ENCODE data around the gene TEPSIN. TPM values are rescaled to one million over a fixed set of nuclear protein-coding genes. Genes with fewer than 3 reads are reported as not detected.

Gene TEPSIN
- total RNA-seq, 4 donors from 2014 or later, result 15.5 to 32.9 (median 24.3) TPM

GRCh38 chr17:81210466-81210865, 28.4 kb downstream of the TEPSIN start:
- in situ Hi-C loops (cut with MboI; ENCODE audit: low sequenced_read_pairs in 4 of 4), result no loop called here
- Histone ChIP-seq H3K27me3 (no peaks in the 10 kb centered on the region), H3K9me3 (no peaks in the 10 kb centered on the region), H3K36me3 (no peaks in the 10 kb centered on the region), H3K27ac (no peak overlapping the region), H3K4me3 (no peak overlapping the region), H3K4me1 (no peaks in the 10 kb centered on the region)
- no peak for ATAC-seq
- intact Hi-C loops (cut with DNase I; ENCODE audit: low total_unique reads), result no loop called here
- no peak for TF ChIP-seq POLR2A (IDR thresholded peaks at IDR 0.05)
- TF ChIP-seq, protein P1, sequence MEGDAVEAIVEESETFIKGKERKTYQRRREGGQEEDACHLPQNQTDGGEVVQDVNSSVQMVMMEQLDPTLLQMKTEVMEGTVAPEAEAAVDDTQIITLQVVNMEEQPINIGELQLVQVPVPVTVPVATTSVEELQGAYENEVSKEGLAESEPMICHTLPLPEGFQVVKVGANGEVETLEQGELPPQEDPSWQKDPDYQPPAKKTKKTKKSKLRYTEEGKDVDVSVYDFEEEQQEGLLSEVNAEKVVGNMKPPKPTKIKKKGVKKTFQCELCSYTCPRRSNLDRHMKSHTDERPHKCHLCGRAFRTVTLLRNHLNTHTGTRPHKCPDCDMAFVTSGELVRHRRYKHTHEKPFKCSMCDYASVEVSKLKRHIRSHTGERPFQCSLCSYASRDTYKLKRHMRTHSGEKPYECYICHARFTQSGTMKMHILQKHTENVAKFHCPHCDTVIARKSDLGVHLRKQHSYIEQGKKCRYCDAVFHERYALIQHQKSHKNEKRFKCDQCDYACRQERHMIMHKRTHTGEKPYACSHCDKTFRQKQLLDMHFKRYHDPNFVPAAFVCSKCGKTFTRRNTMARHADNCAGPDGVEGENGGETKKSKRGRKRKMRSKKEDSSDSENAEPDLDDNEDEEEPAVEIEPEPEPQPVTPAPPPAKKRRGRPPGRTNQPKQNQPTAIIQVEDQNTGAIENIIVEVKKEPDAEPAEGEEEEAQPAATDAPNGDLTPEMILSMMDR (IDR thresholded peaks at IDR 0.05 in 4 of 5, conservative IDR thresholded peaks at IDR 0.05 in 1 of 5), result no peak
- no peak for DNase-seq

- intact Hi-C loops (cut with DNase I; ENCODE audit: low total_unique reads), result no loop called here
- no peak for TF ChIP-seq POLR2A (IDR thresholded peaks at IDR 0.05)
- TF ChIP-seq, protein P1 (IDR thresholded peaks at IDR 0.05 in 4 of 5, conservative IDR thresholded peaks at IDR 0.05 in 1 of 5), result no peak
Measured at GRCh38 chr17:81209141-81209540, 29.7 kb downstream of the TEPSIN start.

DNA sequence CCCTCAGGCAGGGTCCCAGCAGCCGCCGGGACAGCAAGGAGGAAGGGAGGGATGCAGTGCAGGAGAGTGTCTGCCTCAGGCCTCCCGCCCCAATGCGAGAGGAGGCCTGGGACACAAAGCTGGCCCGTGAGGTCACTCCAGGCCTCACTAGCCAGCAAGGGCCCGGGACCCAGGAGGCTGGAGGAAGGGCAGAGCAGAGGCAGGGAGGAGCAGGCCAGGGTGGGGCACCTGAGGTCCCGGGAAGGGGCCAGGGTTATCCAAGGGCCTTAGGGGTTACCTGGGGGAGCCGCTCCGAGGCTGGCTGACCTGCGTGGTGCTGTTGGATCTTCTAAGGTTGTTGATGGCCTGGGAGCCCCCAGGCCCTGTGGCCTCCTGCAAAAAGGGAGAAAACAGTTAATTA, 30.2 kb downstream of the TEPSIN start:
- ATAC-seq, result no peak
- H3K27me3 ChIP-seq, result no peaks in the 10 kb centered on the region
- no peaks in the 10 kb centered on the region for H3K4me1 ChIP-seq

More at GRCh38 chr17:81209141-81209540, 29.7 kb downstream of the TEPSIN start:
- in situ Hi-C loops (cut with MboI; ENCODE audit: low sequenced_read_pairs in 4 of 4), result no loop called here
- H3K4me3 ChIP-seq, result no peak overlapping the region
- DNase-seq, result no peak
- H3K4me1 ChIP-seq, result no peaks in the 10 kb centered on the region
- H3K27ac ChIP-seq, result no peak overlapping the region
- H3K9me3 ChIP-seq, result no peaks in the 10 kb centered on the region
- no peaks in the 10 kb centered on the region for H3K27me3 ChIP-seq
- H3K36me3 ChIP-seq, result no peaks in the 10 kb centered on the region
- no peak for ATAC-seq

GRCh38 chr17:81207610-81208581, 31.0 kb downstream of the TEPSIN start:
- H3K27ac ChIP-seq, result no peak overlapping the region
- TF ChIP-seq POLR2A (IDR thresholded peaks at IDR 0.05), result no peak
- TF ChIP-seq, protein P1 (IDR thresholded peaks at IDR 0.05 in 4 of 5, conservative IDR thresholded peaks at IDR 0.05 in 1 of 5), result no peak
- intact Hi-C loops (cut with DNase I; ENCODE audit: low total_unique reads) (no loop called here), in situ Hi-C loops (cut with MboI; ENCODE audit: low sequenced_read_pairs in 4 of 4) (no loop called here)
- no peak overlapping the region for H3K4me3 ChIP-seq
- no peaks in the 10 kb centered on the region for H3K4me1 ChIP-seq
- no peaks in the 10 kb centered on the region for H3K27me3 ChIP-seq
- no peaks in the 10 kb centered on the region for H3K9me3 ChIP-seq
- ATAC-seq (no peak), DNase-seq (no peak)
- H3K36me3 ChIP-seq, result no peaks in the 10 kb centered on the region

More for the DNA sequence above, 30.2 kb downstream of the TEPSIN start:
- Histone ChIP-seq H3K9me3 (no peaks in the 10 kb centered on the region), H3K27ac (no peak overlapping the region), H3K4me3 (no peak overlapping the region), H3K36me3 (no peaks in the 10 kb centered on the region)
- in situ Hi-C loops (cut with MboI; ENCODE audit: low sequenced_read_pairs in 4 of 4), result no loop called here
- no peak for DNase-seq
- TF ChIP-seq, protein P1 (IDR thresholded peaks at IDR 0.05 in 4 of 5, conservative IDR thresholded peaks at IDR 0.05 in 1 of 5), result no peak
- intact Hi-C loops (cut with DNase I; ENCODE audit: low total_unique reads), result no loop called here
